Tibial nerve (tissue), 4 donors: ENCODE results near the gene ANKRD11. TPM values are rescaled to one million over a fixed set of nuclear protein-coding genes. Genes with fewer than 3 reads are reported as not detected.
"Not testable (repeated sequence)": the region's sequence is repeated elsewhere in the genome, so short reads cannot be mapped to it uniquely, and the experiment has no call there.

Experiments
- DNase-seq, 2 donors: peaks; one replicate each; pipeline ENCODE4 v3.0.0-alpha.2; 2019; ENCODE audit warnings: low spot score in 2 of 2
- H3K27ac ChIP-seq, 4 donors: fragments of 200-600 bp; sonication (generic) in 3 of 4; one replicate each; pipeline ENCODE4 v1.5.1; 2017 to 2019; ENCODE audit warnings: mild to moderate bottlenecking in 1 of 4
- H3K27me3 ChIP-seq, 2 donors: fragments of 200-600 bp; sonication (generic) in 1 of 2; one replicate each; pipeline versions ENCODE4 v1.5.1 to v1.6.0; 2017 to 2019
- H3K36me3 ChIP-seq, 3 donors: fragments of 200-600 bp; sonication (generic); one replicate each; pipeline ENCODE4 v1.5.1; 2018 to 2019
- H3K4me1 ChIP-seq, 4 donors: fragments of 200-600 bp; sonication (generic) in 3 of 4; one replicate each; pipeline ENCODE4 v1.5.1; 2017 to 2019
- H3K4me3 ChIP-seq, 4 donors: fragments of 200-600 bp; sonication (generic) in 3 of 4; one replicate each; pipeline ENCODE4 v1.5.1; 2017 to 2019; ENCODE audit warnings: mild to moderate bottlenecking in 1 of 4, moderate library complexity in 1 of 4
- H3K9me3 ChIP-seq, 4 donors: fragments of 200-600 bp; sonication (generic) in 3 of 4; one replicate each; pipeline ENCODE4 v1.5.1; 2017 to 2019
- CTCF ChIP-seq, 5 experiments: fragments of 200-600 bp in 3 of 5; fragments of 450-650 bp in 2 of 5; sonication (generic) in 3 of 5; IDR thresholded peaks; one replicate each; pipeline ENCODE4 v1.5.1; 2016 to 2019; ENCODE audit warnings: antibody characterized with exemption in 5 of 5, mild to moderate bottlenecking in 3 of 5, moderate library complexity in 2 of 5
- EP300 ChIP-seq, 2 donors: sonication (generic); formaldehyde crosslinking; IDR thresholded peaks; one replicate each; pipeline ENCODE4 v1.6.1; 2017; ENCODE audit warnings: antibody characterized with exemption in 2 of 2, mild to moderate bottlenecking in 1 of 2
- POLR2A ChIP-seq, 2 donors: fragments of 450-650 bp; IDR thresholded peaks; one replicate each; pipeline ENCODE4 v1.6.1; 2017; ENCODE audit warnings: antibody characterized with exemption in 2 of 2, mild to moderate bottlenecking in 2 of 2, moderate library complexity in 2 of 2
- WGBS, 2 donors: methylation state at CpG; one replicate each; pipeline ENCODE4 v1.1.5; 2018; 5-methylcytosine and 5-hydroxymethylcytosine counted together
- total RNA-seq, 4 donors: library from RNA; depleted of rRNA; stranded (reverse); fragments of >200 nt; gene quantifications; one replicate each; pipeline ENCODE4 v1.1.0, GENCODE V29; 2016

ANKRD11 gene
- total RNA-seq, 4 donors from 2014 or later, result 104 to 177 (median 112) TPM

GRCh38 chr16:89270666-89271345, 219.6 kb downstream of the ANKRD11 start:
- TF ChIP-seq EP300 (IDR thresholded peaks at IDR 0.05) (no peak), POLR2A (IDR thresholded peaks at IDR 0.05) (no peak), CTCF (IDR thresholded peaks at IDR 0.05) (no peak)

GRCh38 chr16:89269805-89270665, 220.3 kb downstream of the ANKRD11 start:
- H3K4me3 ChIP-seq, result no peak overlapping the region
- H3K27me3 ChIP-seq, result no peaks in the 10 kb centered on the region
- H3K36me3 ChIP-seq, result peaks cover 10 to 92% (median 17%) of the 10 kb centered on the region in 3 donors
- H3K27ac ChIP-seq, result peak overlapping the region in 3 of 4 donors; percentile 9 to 37 (median 20)
- no peak for DNase-seq
- H3K9me3 ChIP-seq, result no peaks in the 10 kb centered on the region
- TF ChIP-seq CTCF (IDR thresholded peaks at IDR 0.05) (no peak), POLR2A (IDR thresholded peaks at IDR 0.05) (no peak), EP300 (IDR thresholded peaks at IDR 0.05) (no peak)
- H3K4me1 ChIP-seq, result peaks cover 0 to 14% (median 0%) of the 10 kb centered on the region in 4 donors
- WGBS, 2 donors, result 93 to 95% methylated on average over 16 to 21 of the region's 27 CpGs

More at GRCh38 chr16:89270666-89271345, 219.6 kb downstream of the ANKRD11 start:
- DNase-seq, result no peak
- H3K36me3 ChIP-seq, result peaks cover 10 to 92% (median 17%) of the 10 kb centered on the region in 3 donors
- no peaks in the 10 kb centered on the region for H3K27me3 ChIP-seq
- H3K4me3 ChIP-seq, result no peak overlapping the region
- H3K27ac ChIP-seq, result no peak overlapping the region
- H3K4me1 ChIP-seq, result peaks cover 0 to 14% (median 0%) of the 10 kb centered on the region in 4 donors
- WGBS, 2 donors, result 94 to 97% methylated on average over 26 to 30 of the region's 32 CpGs
- no peaks in the 10 kb centered on the region for H3K9me3 ChIP-seq

GRCh38 chr16:89268987-89269735, 221.2 kb downstream of the ANKRD11 start:
- WGBS, 2 donors, result 76 to 80% methylated on average over 14 of the region's 14 CpGs
- Histone ChIP-seq H3K27me3 (no peaks in the 10 kb centered on the region), H3K4me3 (no peak overlapping the region), H3K4me1 (peaks cover 0 to 14% (median 0%) of the 10 kb centered on the region in 4 donors), H3K36me3 (peaks cover 10 to 92% (median 17%) of the 10 kb centered on the region in 3 donors), H3K27ac (peak overlapping the region in 2 of 4 donors; percentile 69 to 74), H3K9me3 (no peaks in the 10 kb centered on the region)
- peak in 1 of 2 donors; percentile 65 for DNase-seq
- TF ChIP-seq POLR2A (IDR thresholded peaks at IDR 0.05) (no peak), EP300 (IDR thresholded peaks at IDR 0.05) (peak in 1 of 2 donors; percentile 58)

DNA sequence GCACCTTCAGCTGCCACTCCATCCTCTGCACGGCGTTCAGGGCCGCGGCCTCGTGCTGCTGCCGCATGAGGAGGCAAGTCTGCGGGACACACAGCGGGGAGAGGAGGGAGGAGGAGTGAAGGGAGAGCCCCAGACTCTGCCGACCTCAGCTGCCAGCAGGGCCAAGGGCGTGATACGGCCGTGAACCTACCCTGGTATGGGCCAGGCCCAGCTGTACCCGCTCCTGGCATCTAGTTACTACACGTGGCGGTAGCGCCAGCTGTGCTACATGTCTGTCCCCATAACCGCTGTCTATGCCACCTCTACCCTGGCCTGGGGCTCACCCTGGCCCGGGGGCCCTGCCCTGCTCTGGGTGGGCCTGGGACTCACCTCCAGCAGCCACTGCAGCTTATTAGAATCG, 221.8 kb downstream of the ANKRD11 start:
- Histone ChIP-seq H3K27me3 (no peaks in the 10 kb centered on the region), H3K9me3 (no peaks in the 10 kb centered on the region), H3K36me3 (peaks cover 10 to 87% (median 17%) of the 10 kb centered on the region in 3 donors), H3K27ac (peak overlapping the region in 2 of 4 donors; percentile 69 to 74), H3K4me1 (peaks cover 0 to 14% (median 0%) of the 10 kb centered on the region in 4 donors), H3K4me3 (no peak overlapping the region)
- DNase-seq, result no peak
- TF ChIP-seq EP300 (IDR thresholded peaks at IDR 0.05) (no peak), CTCF (IDR thresholded peaks at IDR 0.05) (no peak), POLR2A (IDR thresholded peaks at IDR 0.05) (no peak)
- WGBS, 2 donors, result 93% methylated on average over 14 to 19 of the region's 19 CpGs

DNA sequence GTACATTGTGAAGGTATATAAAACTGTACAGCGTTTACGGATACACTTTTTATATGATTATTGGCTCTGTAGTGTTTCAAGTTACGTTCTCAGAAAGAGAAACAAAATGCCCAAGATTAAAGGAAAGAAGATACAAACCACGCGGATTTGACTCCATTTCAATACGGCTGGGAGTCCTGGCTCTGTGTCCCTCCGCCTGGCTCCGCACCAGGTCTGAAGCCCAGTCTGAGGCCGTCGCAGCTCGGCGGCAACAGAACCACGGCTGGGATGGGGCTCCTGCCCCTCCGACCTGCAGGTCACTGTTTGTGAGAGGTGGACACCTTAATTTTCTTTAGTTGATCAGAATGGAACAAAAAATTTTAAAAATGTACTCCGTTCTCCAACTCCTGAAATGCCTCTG, 222.6 kb downstream of the ANKRD11 start:
- H3K4me3 ChIP-seq, DNase-seq, H3K9me3 ChIP-seq, H3K27me3 ChIP-seq, H3K27ac ChIP-seq: not testable (repeated sequence)
- H3K4me1 ChIP-seq, result peaks cover 0 to 14% (median 0%) of the 10 kb centered on the region in 4 donors
- 94% methylated on average over 13 to 14 of the region's 15 CpGs for WGBS, 2 donors
- H3K36me3 ChIP-seq, result peaks cover 10 to 79% (median 17%) of the 10 kb centered on the region in 3 donors
